ENCODE results near the gene ARHGAP35. TPM values are rescaled to one million over a fixed set of nuclear protein-coding genes. Genes with fewer than 3 reads are reported as not detected.

Gene ARHGAP35
- total RNA-seq, 4 donors from 2014 or later = 49.7 to 94.5 (median 77.7) TPM

DNA sequence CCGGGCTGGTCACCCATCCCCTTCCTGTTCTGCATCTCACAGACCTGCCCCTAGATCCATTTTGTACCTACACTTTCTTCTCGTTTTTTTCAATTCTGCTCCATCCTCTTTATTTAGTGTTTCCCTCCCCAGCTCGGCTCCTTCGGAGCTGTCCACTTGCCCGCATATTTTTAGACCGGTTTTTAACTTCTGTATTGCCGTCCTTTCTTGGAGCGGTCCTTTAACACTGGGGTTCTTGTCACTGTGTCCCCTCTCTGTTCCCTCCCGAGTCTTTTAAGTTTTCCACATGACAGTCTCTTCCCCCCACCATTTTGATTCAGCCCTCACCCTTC is 1.7 kb downstream of the ARHGAP35 start:
- no peaks in the 10 kb centered on the region for H3K36me3 ChIP-seq
- intact Hi-C loops (cut with DNase I) = loop anchor here (5.0 kb wide), 1 partner anchor 60 kb away; no protein-coding TSS in a partner anchor
- peak overlapping the region; percentile 99 to 100 (median 100) for H3K27ac ChIP-seq (replicated peaks in 1 of 4)
- no peak for DNase-seq (ENCODE audit: extremely low spot score)
- 12% methylated on average over 9 of the region's 9 CpGs for WGBS
- no peaks in the 10 kb centered on the region for H3K9me3 ChIP-seq
- TF ChIP-seq EP300 (IDR thresholded peaks at IDR 0.05) (no peak), CTCF (IDR thresholded peaks at IDR 0.05) (no peak), POLR2AphosphoS5 (IDR thresholded peaks at IDR 0.05) (no peak), POLR2A (IDR thresholded peaks at IDR 0.05; ENCODE audit: low read depth) (no peak)
- H3K4me3 ChIP-seq = peak overlapping the region; percentile 92 to 95 (median 94)
- H3K4me1 ChIP-seq = peaks cover 44 to 74% (median 70%) of the 10 kb centered on the region in 4 donors
- no peaks in the 10 kb centered on the region for H3K27me3 ChIP-seq

DNA sequence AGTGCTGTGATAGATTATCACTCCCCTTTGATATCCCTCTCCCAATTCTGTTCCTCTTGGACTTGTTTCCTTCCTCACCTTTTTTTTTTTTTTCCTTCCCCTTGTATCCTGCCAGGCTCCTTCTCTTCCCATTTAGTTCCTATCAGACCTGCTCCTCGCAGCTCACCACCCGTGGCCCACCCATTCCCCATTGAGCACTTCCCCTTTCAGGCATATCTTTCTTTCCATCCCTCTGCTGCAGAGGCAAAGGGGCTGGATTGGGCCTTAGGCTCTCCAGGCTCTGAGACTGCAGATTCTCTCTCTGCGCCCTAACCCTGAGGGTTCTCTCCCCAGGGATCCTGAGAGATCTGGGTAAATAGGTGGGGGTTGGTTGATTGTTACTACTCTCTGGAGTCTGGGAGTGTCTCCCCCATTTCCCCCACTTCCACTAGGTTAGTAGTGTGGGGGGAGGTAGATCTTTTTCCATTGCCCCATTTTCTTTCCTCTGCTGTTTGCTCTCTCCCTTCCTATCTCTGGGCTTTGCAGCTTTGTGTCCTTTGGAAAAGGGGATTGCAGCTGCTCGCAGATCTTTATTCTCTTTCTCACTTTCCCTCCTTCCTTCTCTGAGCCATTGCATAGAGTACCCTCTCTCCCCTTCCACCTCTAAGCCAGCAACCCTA is 2.3 kb downstream of the ARHGAP35 start:
- TF ChIP-seq CTCF (IDR thresholded peaks at IDR 0.05) (no peak), POLR2AphosphoS5 (IDR thresholded peaks at IDR 0.05) (no peak), POLR2A (IDR thresholded peaks at IDR 0.05; ENCODE audit: low read depth) (no peak), EP300 (IDR thresholded peaks at IDR 0.05) (no peak)
- no peaks in the 10 kb centered on the region for H3K9me3 ChIP-seq
- no peak for DNase-seq (ENCODE audit: extremely low spot score)
- H3K4me1 ChIP-seq = peaks cover 44 to 80% (median 76%) of the 10 kb centered on the region in 4 donors
- no peaks in the 10 kb centered on the region for H3K36me3 ChIP-seq
- H3K27ac ChIP-seq (replicated peaks in 1 of 4) = peak overlapping the region; percentile 99 to 100 (median 100)
- no peaks in the 10 kb centered on the region for H3K27me3 ChIP-seq
- 42% methylated on average over 4 of the region's 4 CpGs for WGBS
- intact Hi-C loops (cut with DNase I) = loop anchor here (5.0 kb wide), 1 partner anchor 59 kb away; no protein-coding TSS in a partner anchor
- H3K4me3 ChIP-seq = peak overlapping the region; percentile 92 to 95 (median 94)

DNA sequence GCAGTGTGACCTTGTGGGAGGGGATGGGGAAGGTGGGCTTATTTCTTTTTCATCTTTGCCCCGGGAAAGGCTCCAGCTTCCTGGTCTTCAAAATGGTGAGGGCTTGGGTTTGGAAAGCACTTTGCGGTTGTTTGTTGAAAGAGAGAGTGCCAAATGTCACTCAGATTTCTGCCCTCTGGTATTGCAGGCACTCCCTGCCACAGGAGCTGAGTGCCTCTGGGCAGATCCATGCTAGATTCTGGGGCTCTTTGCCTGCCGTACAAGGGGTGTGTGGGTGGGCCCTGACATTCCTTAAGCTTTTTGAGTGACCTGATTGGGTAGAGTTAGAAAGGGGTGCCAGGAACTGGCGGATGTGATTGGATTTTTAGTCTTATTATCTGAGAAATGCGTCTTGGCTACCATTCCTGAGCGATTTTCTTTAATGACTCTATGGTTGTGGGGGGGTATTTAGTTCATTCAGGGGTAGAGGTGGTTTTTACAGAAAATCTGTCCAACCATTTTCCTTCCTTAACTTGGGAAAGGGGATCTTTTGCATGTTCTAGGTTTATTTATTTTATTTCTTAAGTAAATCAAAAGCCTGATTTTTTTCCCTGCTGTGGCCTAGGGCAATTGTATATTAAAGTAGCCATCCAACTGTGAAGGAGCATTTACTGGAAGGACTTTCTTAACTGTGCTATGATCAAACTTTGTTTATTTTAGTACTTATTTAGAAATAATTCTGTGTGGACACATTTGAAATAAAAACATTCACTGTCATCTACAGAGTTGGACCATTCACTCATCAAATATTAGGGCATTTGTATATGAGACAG is 3.2 kb downstream of the ARHGAP35 start:
- Histone ChIP-seq H3K27ac (replicated peaks in 1 of 4) (peak overlapping the region; percentile 99 to 100 (median 100)), H3K27me3 (no peaks in the 10 kb centered on the region), H3K36me3 (no peaks in the 10 kb centered on the region), H3K4me1 (peaks cover 44 to 84% (median 79%) of the 10 kb centered on the region in 4 donors), H3K9me3 (no peaks in the 10 kb centered on the region), H3K4me3 (peak overlapping the region; percentile 92 to 95 (median 94))
- 34% methylated on average over 6 of the region's 6 CpGs for WGBS
- intact Hi-C loops (cut with DNase I) = loop anchor here (5.0 kb wide), 1 partner anchor 58 kb away; no protein-coding TSS in a partner anchor
- TF ChIP-seq EP300 (IDR thresholded peaks at IDR 0.05) (no peak), POLR2A (IDR thresholded peaks at IDR 0.05; ENCODE audit: low read depth) (no peak), CTCF (IDR thresholded peaks at IDR 0.05) (no peak), POLR2AphosphoS5 (IDR thresholded peaks at IDR 0.05) (no peak)
- no peak for DNase-seq (ENCODE audit: extremely low spot score)

GRCh38 chr19:46866407-46867136 is 5.8 kb downstream of the ARHGAP35 start:
- Histone ChIP-seq H3K9me3 (no peaks in the 10 kb centered on the region), H3K36me3 (no peaks in the 10 kb centered on the region), H3K4me1 (peaks cover 40 to 84% (median 68%) of the 10 kb centered on the region in 4 donors), H3K27me3 (no peaks in the 10 kb centered on the region), H3K4me3 (no peak overlapping the region), H3K27ac (replicated peaks in 1 of 4) (peak overlapping the region in 2 of 4 donors; percentile 8 to 30)
- intact Hi-C loops (cut with DNase I) = no loop called here
- no peak for DNase-seq (ENCODE audit: extremely low spot score)
- 43% methylated on average over 3 of the region's 3 CpGs for WGBS
- TF ChIP-seq POLR2A (IDR thresholded peaks at IDR 0.05; ENCODE audit: low read depth) (no peak), EP300 (IDR thresholded peaks at IDR 0.05) (no peak), POLR2AphosphoS5 (IDR thresholded peaks at IDR 0.05) (no peak), CTCF (IDR thresholded peaks at IDR 0.05) (no peak)

Measured in esophagus muscularis mucosa (tissue), 4 donors.